T-helper 2 cell treated with Interferon-gamma antibody and Interleukin-4, amounts not matched to agents 5 μg/mL and 100 μg/mL, for 36 hours (primary cell): ENCODE measurements around the gene AHCTF1.
"Not testable (repeated sequence)": the region's sequence is repeated elsewhere in the genome, so short reads cannot be mapped to it uniquely, and the experiment has no call there.

Experiments used
- DNase-seq: peaks from one replicate; pipeline ENCODE4 v3.0.0; 2021; ENCODE audit warnings: low spot score
- H3K27ac Mint-ChIP-seq: one replicate; pipeline ENCODE4 v1.8.0; 2021; ENCODE audit warnings: mild to moderate bottlenecking, mixed read lengths
- H3K27me3 Mint-ChIP-seq: one replicate; pipeline ENCODE4 v1.8.0; 2021; ENCODE audit warnings: low read depth, mixed read lengths
- H3K36me3 Mint-ChIP-seq: one replicate; pipeline ENCODE4 v1.8.0; 2021; ENCODE audit warnings: low read depth, mixed read lengths
- H3K4me1 Mint-ChIP-seq: one replicate; pipeline ENCODE4 v1.8.0; 2021; ENCODE audit warnings: low read depth, mixed read lengths
- H3K4me3 Mint-ChIP-seq: one replicate; pipeline ENCODE4 v1.8.0; 2022; ENCODE audit warnings: mild to moderate bottlenecking, moderate library complexity, mixed read lengths
- H3K9me3 Mint-ChIP-seq: one replicate; pipeline ENCODE4 v1.8.0; 2021; ENCODE audit warnings: mixed read lengths

Gene AHCTF1

DNA sequence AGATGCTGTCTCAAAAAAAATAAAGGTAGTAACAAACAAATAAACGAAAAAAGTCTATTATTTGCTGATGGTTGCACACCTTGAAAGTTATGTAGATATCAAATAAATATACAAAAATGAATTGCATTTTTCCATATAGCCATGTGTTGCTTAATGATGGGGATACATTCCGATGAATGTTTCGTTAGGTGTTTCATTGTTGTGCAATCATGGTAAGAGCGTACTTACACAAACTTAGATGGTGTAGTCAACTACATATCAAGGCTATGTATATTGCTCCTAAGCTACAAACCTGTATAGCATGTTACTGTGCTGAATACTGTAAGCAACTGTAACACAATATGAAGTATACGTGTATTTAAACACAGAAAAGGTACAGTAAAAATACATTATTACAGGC, 34.4 kb downstream of the AHCTF1 start:
- DNase-seq = no peak

GRCh38 chr1:246893191-246893939, 38.4 kb downstream of the AHCTF1 start:
- peak overlapping the region; percentile 75 for H3K27ac Mint-ChIP-seq
- no peak for DNase-seq

More for the DNA sequence above, 34.4 kb downstream of the AHCTF1 start:
- no peaks in the 10 kb centered on the region for H3K9me3 Mint-ChIP-seq
- no peak overlapping the region for H3K4me3 Mint-ChIP-seq
- H3K27ac Mint-ChIP-seq = no peak overlapping the region
- peaks cover 59% of the 10 kb centered on the region for H3K36me3 Mint-ChIP-seq
- H3K27me3 Mint-ChIP-seq = no peaks in the 10 kb centered on the region
- H3K4me1 Mint-ChIP-seq = peaks cover 9% of the 10 kb centered on the region

GRCh38 chr1:246891105-246891504, 40.6 kb downstream of the AHCTF1 start:
- DNase-seq = no peak
- no peaks in the 10 kb centered on the region for H3K9me3 Mint-ChIP-seq
- no peak overlapping the region for H3K4me3 Mint-ChIP-seq
- no peaks in the 10 kb centered on the region for H3K27me3 Mint-ChIP-seq
- H3K4me1 Mint-ChIP-seq = peaks cover 14% of the 10 kb centered on the region
- H3K36me3 Mint-ChIP-seq = peaks cover 59% of the 10 kb centered on the region
- no peak overlapping the region for H3K27ac Mint-ChIP-seq

More at GRCh38 chr1:246893191-246893939, 38.4 kb downstream of the AHCTF1 start:
- Mint-ChIP-seq H3K4me3 (no peak overlapping the region), H3K4me1 (peaks cover 14% of the 10 kb centered on the region), H3K27me3 (no peaks in the 10 kb centered on the region), H3K36me3 (peaks cover 59% of the 10 kb centered on the region), H3K9me3 (no peaks in the 10 kb centered on the region)

DNA sequence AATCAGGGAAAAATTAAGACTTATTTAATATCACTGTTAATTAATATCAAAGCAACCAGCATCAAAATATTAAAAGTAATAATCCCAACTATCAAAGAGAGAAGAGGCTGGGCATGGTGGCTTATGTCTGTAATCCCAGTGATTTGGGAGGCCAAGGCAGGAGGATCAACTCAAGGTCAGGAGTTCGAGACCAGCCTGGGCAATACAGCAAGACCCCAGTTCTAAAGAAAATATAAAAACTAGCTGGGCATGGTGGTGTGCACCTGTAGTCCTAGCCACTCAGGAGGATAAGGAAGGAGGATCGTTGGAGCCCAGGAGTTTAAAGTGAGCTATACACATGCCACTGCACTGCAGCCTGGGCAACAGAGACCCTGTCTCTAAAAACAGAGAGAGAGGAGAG, 43.2 kb downstream of the AHCTF1 start:
- Mint-ChIP-seq H3K27ac (no peak overlapping the region), H3K27me3 (no peaks in the 10 kb centered on the region), H3K9me3 (no peaks in the 10 kb centered on the region), H3K36me3 (peaks cover 54% of the 10 kb centered on the region), H3K4me3 (no peak overlapping the region), H3K4me1 (peaks cover 12% of the 10 kb centered on the region)
- no peak for DNase-seq

- not testable (repeated sequence) for H3K9me3 Mint-ChIP-seq, DNase-seq, H3K27me3 Mint-ChIP-seq, H3K27ac Mint-ChIP-seq, H3K4me3 Mint-ChIP-seq, H3K4me1 Mint-ChIP-seq
- H3K36me3 Mint-ChIP-seq = peaks cover 47% of the 10 kb centered on the region
These were observed 46.4 kb downstream of the AHCTF1 start for GRCh38 chr1:246885389-246885788.

- no peak overlapping the region for H3K27ac Mint-ChIP-seq
- H3K4me3 Mint-ChIP-seq = no peak overlapping the region
- H3K9me3 Mint-ChIP-seq = no peaks in the 10 kb centered on the region
- DNase-seq = no peak
- peaks cover 17% of the 10 kb centered on the region for H3K4me1 Mint-ChIP-seq
- H3K27me3 Mint-ChIP-seq = no peaks in the 10 kb centered on the region
- peaks cover 43% of the 10 kb centered on the region for H3K36me3 Mint-ChIP-seq
These were observed 53.2 kb downstream of the AHCTF1 start for GRCh38 chr1:246878551-246878950.

GRCh38 chr1:246876431-246876830, 55.3 kb downstream of the AHCTF1 start:
- H3K27me3 Mint-ChIP-seq = no peaks in the 10 kb centered on the region
- H3K4me1 Mint-ChIP-seq = peaks cover 17% of the 10 kb centered on the region
- H3K27ac Mint-ChIP-seq = peak overlapping the region; percentile 46
- no peak overlapping the region for H3K4me3 Mint-ChIP-seq
- DNase-seq = no peak
- peaks cover 51% of the 10 kb centered on the region for H3K36me3 Mint-ChIP-seq
- H3K9me3 Mint-ChIP-seq = no peaks in the 10 kb centered on the region

DNA sequence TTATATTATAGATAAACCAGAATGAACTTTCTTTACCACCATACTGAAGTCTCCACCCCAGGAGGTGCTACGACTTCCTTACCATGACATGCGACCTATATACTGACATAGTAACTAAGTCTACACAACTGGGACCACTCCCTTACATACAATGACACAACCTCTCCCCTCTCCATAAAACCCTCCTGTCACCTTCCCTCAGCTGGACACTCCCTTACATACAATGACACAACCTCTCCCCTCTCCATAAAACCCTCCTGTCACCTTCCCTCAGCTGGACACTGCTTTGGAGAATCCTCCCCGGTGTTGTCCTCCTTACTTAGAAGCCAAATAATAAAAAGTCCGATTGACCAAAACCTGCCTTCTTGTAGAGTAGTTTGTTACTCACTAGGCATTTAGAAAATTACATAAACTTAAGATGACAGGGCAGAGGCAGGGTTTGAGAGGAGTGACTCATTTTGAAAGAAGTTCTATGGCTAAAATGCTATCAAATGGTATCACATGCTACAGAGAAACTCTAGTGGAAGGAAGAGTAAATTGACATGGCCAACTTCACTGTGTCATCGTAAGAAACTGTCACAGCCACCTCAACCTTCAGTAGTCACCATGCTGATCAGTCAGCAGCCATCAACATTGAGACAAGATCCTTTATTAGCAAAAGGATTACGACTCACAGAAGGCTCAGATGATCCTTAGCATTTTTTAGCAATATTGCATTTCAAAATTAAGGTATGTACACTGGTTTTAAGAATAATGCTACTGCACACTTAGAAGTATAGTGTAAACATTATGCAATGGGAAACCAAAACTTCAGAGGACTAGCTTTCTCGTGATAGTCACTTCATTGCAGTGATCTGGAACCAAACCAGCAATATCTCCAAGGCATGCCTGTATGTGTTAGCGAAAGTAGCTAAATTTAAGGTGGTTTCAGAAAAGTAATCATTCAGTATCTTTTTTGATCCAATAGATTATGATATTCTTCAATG, 56.4 kb downstream of the AHCTF1 start:
- Mint-ChIP-seq H3K27me3 (no peaks in the 10 kb centered on the region), H3K9me3 (no peaks in the 10 kb centered on the region), H3K4me3 (peak overlapping the region; percentile 14), H3K27ac (peak overlapping the region; percentile 79), H3K36me3 (peaks cover 46% of the 10 kb centered on the region), H3K4me1 (peaks cover 17% of the 10 kb centered on the region)
- peak; percentile 23 for DNase-seq

DNA sequence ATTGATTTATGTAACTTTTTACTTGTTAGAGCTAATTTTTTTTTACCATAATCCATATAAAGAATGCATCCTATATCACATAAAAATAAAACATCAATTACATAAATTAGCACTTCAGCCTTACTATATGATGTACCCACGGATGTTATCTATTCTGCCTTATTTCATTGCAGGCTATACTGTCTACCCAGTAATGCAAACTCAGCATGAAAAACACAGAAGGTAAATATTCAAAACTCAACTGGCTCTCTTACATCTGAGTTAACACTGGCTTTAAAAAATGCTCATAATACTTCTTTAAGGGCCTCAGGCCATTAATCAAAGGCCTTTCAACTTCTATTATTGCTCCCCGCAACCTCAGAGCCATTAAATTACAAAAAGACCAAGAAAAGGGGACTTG, 65.8 kb downstream of the AHCTF1 start:
- H3K27me3 Mint-ChIP-seq = no peaks in the 10 kb centered on the region
- no peak overlapping the region for H3K4me3 Mint-ChIP-seq
- no peaks in the 10 kb centered on the region for H3K4me1 Mint-ChIP-seq
- no peak overlapping the region for H3K27ac Mint-ChIP-seq
- H3K36me3 Mint-ChIP-seq = peaks cover 44% of the 10 kb centered on the region
- no peak for DNase-seq
- H3K9me3 Mint-ChIP-seq = no peaks in the 10 kb centered on the region

DNA sequence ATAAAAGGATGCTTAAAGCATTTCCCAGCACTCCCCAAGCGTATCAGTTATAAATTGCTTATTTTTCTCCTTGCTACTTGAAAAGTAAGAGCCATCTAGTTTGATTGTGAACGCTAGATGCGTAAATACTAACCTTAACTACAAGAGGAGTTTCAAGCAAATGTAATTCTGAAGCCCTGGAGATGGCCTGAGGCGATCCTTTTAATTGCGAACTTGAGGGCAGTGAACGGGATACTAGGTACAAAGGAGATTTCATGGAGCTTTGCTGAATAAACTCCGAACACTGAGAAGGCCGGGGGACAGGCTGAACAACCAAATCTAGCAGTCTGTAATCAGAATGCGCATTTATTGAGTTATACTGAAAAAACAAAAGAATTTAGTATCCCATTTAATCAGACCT, 68.0 kb downstream of the AHCTF1 start:
- H3K9me3 Mint-ChIP-seq, H3K27me3 Mint-ChIP-seq, H3K4me3 Mint-ChIP-seq, DNase-seq, H3K4me1 Mint-ChIP-seq, H3K27ac Mint-ChIP-seq: not testable (repeated sequence)
- peaks cover 47% of the 10 kb centered on the region for H3K36me3 Mint-ChIP-seq

DNA sequence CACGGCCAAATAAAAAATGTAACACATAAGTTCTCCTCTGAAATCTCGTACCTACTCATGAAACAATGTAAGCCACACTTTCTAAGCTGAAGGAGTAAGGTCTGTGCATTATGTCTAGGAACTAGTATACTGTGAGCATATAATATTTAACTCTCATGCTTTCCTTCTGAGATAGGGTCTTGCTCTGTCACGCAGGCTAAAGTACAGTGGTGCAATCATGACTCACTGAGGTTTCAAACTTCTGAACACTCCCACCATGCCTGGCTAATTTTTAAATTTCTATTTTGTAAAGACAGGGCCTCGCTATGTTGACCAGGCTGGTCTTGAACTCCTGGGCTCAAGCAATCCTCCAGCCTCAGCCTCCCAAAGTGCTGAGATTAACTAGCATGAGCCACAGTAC, 71.3 kb downstream of the AHCTF1 start:
- Mint-ChIP-seq H3K36me3 (peaks cover 49% of the 10 kb centered on the region), H3K27ac (no peak overlapping the region), H3K4me1 (no peaks in the 10 kb centered on the region), H3K27me3 (no peaks in the 10 kb centered on the region), H3K9me3 (no peaks in the 10 kb centered on the region), H3K4me3 (no peak overlapping the region)
- DNase-seq = no peak

DNA sequence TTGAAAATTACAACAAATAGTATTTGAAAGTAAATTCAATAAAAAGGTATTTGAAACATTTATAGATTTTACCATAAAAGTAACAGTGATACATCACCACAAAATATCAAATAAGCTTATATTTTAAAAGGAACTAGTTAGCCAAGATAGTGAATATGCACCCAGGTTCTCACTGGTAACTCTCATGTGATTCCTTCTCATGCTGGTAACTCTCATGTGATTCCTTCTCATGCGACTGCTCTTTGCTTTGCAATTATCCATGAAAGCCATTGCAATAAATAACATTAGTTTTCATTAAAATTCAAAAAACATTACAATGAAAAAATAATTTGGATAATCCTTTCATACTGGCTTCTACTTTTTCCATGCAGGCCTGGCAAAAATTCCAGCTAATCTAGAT, 75.4 kb downstream of the AHCTF1 start:
- H3K4me3 Mint-ChIP-seq = no peak overlapping the region
- H3K9me3 Mint-ChIP-seq = no peaks in the 10 kb centered on the region
- DNase-seq = no peak
- H3K27ac Mint-ChIP-seq = no peak overlapping the region
- H3K27me3 Mint-ChIP-seq = no peaks in the 10 kb centered on the region
- H3K36me3 Mint-ChIP-seq = peaks cover 61% of the 10 kb centered on the region
- H3K4me1 Mint-ChIP-seq = no peaks in the 10 kb centered on the region

- not testable (repeated sequence) for H3K27me3 Mint-ChIP-seq, H3K9me3 Mint-ChIP-seq, H3K4me1 Mint-ChIP-seq, H3K27ac Mint-ChIP-seq, DNase-seq, H3K4me3 Mint-ChIP-seq
- peaks cover 68% of the 10 kb centered on the region for H3K36me3 Mint-ChIP-seq
These were observed 81.1 kb downstream of the AHCTF1 start for GRCh38 chr1:246850640-246851039.

- H3K27me3 Mint-ChIP-seq = no peaks in the 10 kb centered on the region
- DNase-seq = no peak
- H3K4me3 Mint-ChIP-seq = no peak overlapping the region
- peaks cover 3% of the 10 kb centered on the region for H3K4me1 Mint-ChIP-seq
- H3K36me3 Mint-ChIP-seq = peaks cover 46% of the 10 kb centered on the region
- H3K9me3 Mint-ChIP-seq = no peaks in the 10 kb centered on the region
- no peak overlapping the region for H3K27ac Mint-ChIP-seq
These were observed 87.9 kb downstream of the AHCTF1 start for GRCh38 chr1:246843876-246844275.
